Suprapubic skin (tissue), 4 donors: ENCODE data around the gene SRSF2. TPM values are rescaled to one million over a fixed set of nuclear protein-coding genes. Genes with fewer than 3 reads are reported as not detected.
"Not testable (repeated sequence)": the region's sequence is repeated elsewhere in the genome, so short reads cannot be mapped to it uniquely, and the experiment has no call there.

ENCODE experiments used
- DNase-seq, 2 donors: peaks; one replicate each; pipeline ENCODE4 v3.0.0-alpha.2; 2019; ENCODE audit warnings: low spot score in 2 of 2
- H3K27ac ChIP-seq: fragments of 200-600 bp; sonication (generic); one replicate; pipeline ENCODE4 v1.5.1; 2019
- H3K27me3 ChIP-seq: fragments of 200-600 bp; sonication (generic); one replicate; pipeline ENCODE4 v1.5.1; 2019
- H3K36me3 ChIP-seq: fragments of 200-600 bp; sonication (generic); one replicate; pipeline ENCODE4 v1.5.1; 2019
- H3K4me1 ChIP-seq: fragments of 200-600 bp; sonication (generic); one replicate; pipeline ENCODE4 v1.5.1; 2019
- H3K4me3 ChIP-seq: fragments of 200-600 bp; sonication (generic); one replicate; pipeline ENCODE4 v1.5.1; 2019; ENCODE audit warnings: mild to moderate bottlenecking
- H3K9me3 ChIP-seq: fragments of 200-600 bp; sonication (generic); one replicate; pipeline ENCODE4 v1.5.1; 2019
- CTCF ChIP-seq, 2 donors: fragments of 200-600 bp in 1 of 2; fragments of 450-650 bp in 1 of 2; sonication (generic) in 1 of 2; IDR thresholded peaks; one replicate each; pipeline ENCODE4 v1.5.1; 2016 to 2019; ENCODE audit warnings: antibody characterized with exemption in 2 of 2, mild to moderate bottlenecking in 1 of 2, moderate library complexity in 1 of 2
- EP300 ChIP-seq: sonication (generic); formaldehyde crosslinking; IDR thresholded peaks from one replicate; pipeline ENCODE4 v1.6.1; 2017; ENCODE audit warnings: antibody characterized with exemption
- POLR2A ChIP-seq, 2 donors: fragments of 450-650 bp; IDR thresholded peaks; one replicate each; pipeline ENCODE4 v1.6.1; 2017; ENCODE audit warnings: antibody characterized with exemption in 2 of 2, mild to moderate bottlenecking in 2 of 2, moderate library complexity in 2 of 2
- POLR2AphosphoS5 ChIP-seq, 3 donors: sonication (generic); formaldehyde crosslinking; IDR thresholded peaks; one replicate each; pipeline ENCODE4 v1.6.1; 2017; ENCODE audit warnings: antibody characterized with exemption in 3 of 3
- WGBS: methylation state at CpG from one replicate; pipeline ENCODE4 v1.1.5; 2018; 5-methylcytosine and 5-hydroxymethylcytosine counted together
- total RNA-seq, 4 donors: library from RNA; depleted of rRNA; stranded (reverse); fragments of >200 nt; gene quantifications; one replicate each; pipeline ENCODE4 v1.1.0, GENCODE V29; 2016

Gene SRSF2
- total RNA-seq, 4 donors from 2014 or later = 170 to 253 (median 186) TPM

- WGBS = 22% methylated on average over 8 of the region's 8 CpGs
- Histone ChIP-seq H3K4me3 (peak overlapping the region; percentile 82), H3K4me1 (peaks cover 67% of the 10 kb centered on the region), H3K27ac (no peak overlapping the region), H3K36me3 (peaks cover 44% of the 10 kb centered on the region), H3K27me3 (no peaks in the 10 kb centered on the region), H3K9me3 (no peaks in the 10 kb centered on the region)
- no peak for DNase-seq
- TF ChIP-seq POLR2A (IDR thresholded peaks at IDR 0.05) (no peak), CTCF (IDR thresholded peaks at IDR 0.05) (no peak), EP300 (no peak), POLR2AphosphoS5 (IDR thresholded peaks at IDR 0.05) (no peak)
Measured at GRCh38 chr17:76734080-76734840, 2.9 kb downstream of the SRSF2 start.

DNA sequence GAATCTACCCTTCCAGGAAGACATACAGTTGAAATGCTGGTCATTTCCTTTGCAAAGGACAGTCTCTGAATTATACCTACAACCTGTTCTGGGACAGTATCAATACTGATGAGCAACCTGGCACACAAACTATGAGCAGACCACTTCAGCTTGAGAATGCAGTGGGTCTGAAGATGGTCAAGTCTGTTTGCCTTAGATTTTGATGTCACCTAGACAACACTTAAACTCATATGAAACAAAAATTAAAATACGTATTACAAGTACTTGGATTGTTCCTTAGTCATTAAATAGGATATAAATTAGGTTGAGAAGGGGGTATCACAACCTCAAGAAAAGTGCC is 3.5 kb downstream of the SRSF2 start:
- peak overlapping the region; percentile 82 for H3K4me3 ChIP-seq
- peaks cover 66% of the 10 kb centered on the region for H3K4me1 ChIP-seq
- H3K27me3 ChIP-seq = no peaks in the 10 kb centered on the region
- TF ChIP-seq POLR2AphosphoS5 (IDR thresholded peaks at IDR 0.05) (no peak), POLR2A (IDR thresholded peaks at IDR 0.05) (no peak), EP300 (no peak), CTCF (IDR thresholded peaks at IDR 0.05) (no peak)
- H3K9me3 ChIP-seq = no peaks in the 10 kb centered on the region
- no peak for DNase-seq
- peaks cover 44% of the 10 kb centered on the region for H3K36me3 ChIP-seq
- no peak overlapping the region for H3K27ac ChIP-seq
- 67% methylated on average over 1 of the region's 1 CpG for WGBS

GRCh38 chr17:76732734-76733617 is 4.2 kb downstream of the SRSF2 start:
- 58% methylated on average over 3 of the region's 3 CpGs for WGBS
- DNase-seq = no peak
- H3K36me3 ChIP-seq = peaks cover 44% of the 10 kb centered on the region
- H3K27me3 ChIP-seq = no peaks in the 10 kb centered on the region
- H3K4me3 ChIP-seq = no peak overlapping the region
- H3K4me1 ChIP-seq = peaks cover 66% of the 10 kb centered on the region
- no peak for TF ChIP-seq CTCF (IDR thresholded peaks at IDR 0.05)
- TF ChIP-seq POLR2A (IDR thresholded peaks at IDR 0.05) = no peak
- TF ChIP-seq EP300 = no peak
- TF ChIP-seq POLR2AphosphoS5 (IDR thresholded peaks at IDR 0.05) = no peak
- H3K9me3 ChIP-seq = no peaks in the 10 kb centered on the region
- no peak overlapping the region for H3K27ac ChIP-seq

DNA sequence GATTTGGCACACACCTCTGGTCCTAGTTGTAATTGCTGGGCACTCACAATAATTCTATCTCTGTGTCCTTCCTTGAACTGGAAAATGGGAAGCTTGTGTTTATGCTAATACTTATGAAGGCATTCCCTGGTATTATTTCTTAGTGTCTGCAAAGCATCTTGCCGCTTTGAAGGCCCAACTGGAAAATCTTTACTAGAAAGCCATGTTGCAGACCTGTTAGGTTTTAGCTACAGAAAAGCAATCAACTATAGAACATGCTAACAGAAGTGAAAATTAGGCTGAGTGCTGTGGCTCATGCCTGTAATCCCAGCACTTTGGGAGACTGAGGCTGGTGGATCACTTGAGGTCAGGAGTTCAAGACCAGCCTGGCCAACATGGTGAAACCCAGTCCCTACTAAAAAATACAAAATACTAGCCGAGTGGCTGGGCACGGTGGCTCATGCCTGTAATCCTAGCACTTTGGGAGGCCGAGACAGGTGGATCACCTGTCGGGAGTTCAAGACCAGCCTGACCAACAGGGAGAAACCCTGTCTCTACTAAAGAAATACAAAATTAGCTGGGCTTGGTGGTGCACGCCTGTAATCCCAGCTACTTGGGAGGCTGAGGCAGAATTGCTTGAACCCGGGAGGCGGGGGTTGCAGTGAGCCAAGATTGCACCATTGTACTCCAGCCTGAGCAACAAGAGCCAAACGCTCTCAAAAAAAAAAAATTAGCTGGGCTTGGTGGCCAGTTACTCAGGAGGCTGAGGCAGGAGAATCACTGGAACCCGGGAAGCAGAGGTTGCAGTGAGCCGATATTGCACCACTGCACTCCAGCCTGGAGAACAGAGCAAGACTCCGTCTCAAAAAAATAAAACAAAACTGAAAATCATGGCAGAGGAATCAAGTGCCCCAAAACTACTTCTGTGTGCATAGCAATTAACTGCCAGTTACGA is 5.1 kb downstream of the SRSF2 start:
- H3K27ac ChIP-seq, H3K9me3 ChIP-seq, H3K4me3 ChIP-seq, DNase-seq, H3K27me3 ChIP-seq: not testable (repeated sequence)
- peaks cover 74% of the 10 kb centered on the region for H3K4me1 ChIP-seq
- peaks cover 44% of the 10 kb centered on the region for H3K36me3 ChIP-seq
- WGBS = 84% methylated on average over 13 of the region's 13 CpGs

- Histone ChIP-seq H3K9me3 (no peaks in the 10 kb centered on the region), H3K27ac (peak overlapping the region; percentile 97), H3K36me3 (peaks cover 37% of the 10 kb centered on the region), H3K27me3 (no peaks in the 10 kb centered on the region), H3K4me3 (peak overlapping the region; percentile 83), H3K4me1 (peaks cover 65% of the 10 kb centered on the region)
- TF ChIP-seq POLR2AphosphoS5 (IDR thresholded peaks at IDR 0.05) = no peak
- no peak for TF ChIP-seq POLR2A (IDR thresholded peaks at IDR 0.05)
- no peak for TF ChIP-seq CTCF (IDR thresholded peaks at IDR 0.05)
- TF ChIP-seq EP300 = no peak
- DNase-seq = peak in 1 of 2 donors; percentile 66
- WGBS = 37% methylated on average over 18 of the region's 18 CpGs
Measured at GRCh38 chr17:76727745-76728456, 9.2 kb downstream of the SRSF2 start.
